ENCODE results near the gene LDLRAD3.

DNA sequence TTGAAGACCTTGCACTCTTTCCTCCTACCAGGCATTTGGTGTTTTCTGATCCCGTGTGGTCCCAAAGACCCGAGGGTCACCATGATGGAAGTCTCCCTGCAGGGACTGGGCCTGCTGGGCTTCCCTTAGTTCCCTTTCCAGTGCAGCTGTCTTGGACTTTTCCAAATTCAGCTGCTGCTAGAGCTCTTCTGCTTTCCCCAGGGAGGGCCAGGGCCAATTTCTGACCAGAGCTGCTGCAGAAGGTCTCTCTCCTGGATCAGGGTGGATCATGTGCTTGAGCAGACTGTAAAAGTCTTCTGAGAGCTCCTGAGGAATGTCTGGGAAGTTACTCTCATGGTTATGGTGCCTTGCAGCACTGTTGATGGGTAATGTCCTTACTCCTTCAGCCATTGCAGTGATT, 23.2 kb downstream of the LDLRAD3 start:
- no peak for TF ChIP-seq EZH2phosphoT487 (IDR thresholded peaks at IDR 0.05; ENCODE audit: borderline replicate concordance, low read depth, low read length)
- TF ChIP-seq, protein P1, sequence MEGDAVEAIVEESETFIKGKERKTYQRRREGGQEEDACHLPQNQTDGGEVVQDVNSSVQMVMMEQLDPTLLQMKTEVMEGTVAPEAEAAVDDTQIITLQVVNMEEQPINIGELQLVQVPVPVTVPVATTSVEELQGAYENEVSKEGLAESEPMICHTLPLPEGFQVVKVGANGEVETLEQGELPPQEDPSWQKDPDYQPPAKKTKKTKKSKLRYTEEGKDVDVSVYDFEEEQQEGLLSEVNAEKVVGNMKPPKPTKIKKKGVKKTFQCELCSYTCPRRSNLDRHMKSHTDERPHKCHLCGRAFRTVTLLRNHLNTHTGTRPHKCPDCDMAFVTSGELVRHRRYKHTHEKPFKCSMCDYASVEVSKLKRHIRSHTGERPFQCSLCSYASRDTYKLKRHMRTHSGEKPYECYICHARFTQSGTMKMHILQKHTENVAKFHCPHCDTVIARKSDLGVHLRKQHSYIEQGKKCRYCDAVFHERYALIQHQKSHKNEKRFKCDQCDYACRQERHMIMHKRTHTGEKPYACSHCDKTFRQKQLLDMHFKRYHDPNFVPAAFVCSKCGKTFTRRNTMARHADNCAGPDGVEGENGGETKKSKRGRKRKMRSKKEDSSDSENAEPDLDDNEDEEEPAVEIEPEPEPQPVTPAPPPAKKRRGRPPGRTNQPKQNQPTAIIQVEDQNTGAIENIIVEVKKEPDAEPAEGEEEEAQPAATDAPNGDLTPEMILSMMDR (conservative IDR thresholded peaks at IDR 0.05; ENCODE audit: low read length): no peak
